CD4-positive, alpha-beta T cell treated with Interleukin-17A for 1 hour (primary cell): ENCODE results near the gene FAM53B.

ENCODE experiments used
- DNase-seq: peaks from one replicate; pipeline ENCODE4 v3.0.0-alpha.2; 2020

Gene FAM53B

DNA sequence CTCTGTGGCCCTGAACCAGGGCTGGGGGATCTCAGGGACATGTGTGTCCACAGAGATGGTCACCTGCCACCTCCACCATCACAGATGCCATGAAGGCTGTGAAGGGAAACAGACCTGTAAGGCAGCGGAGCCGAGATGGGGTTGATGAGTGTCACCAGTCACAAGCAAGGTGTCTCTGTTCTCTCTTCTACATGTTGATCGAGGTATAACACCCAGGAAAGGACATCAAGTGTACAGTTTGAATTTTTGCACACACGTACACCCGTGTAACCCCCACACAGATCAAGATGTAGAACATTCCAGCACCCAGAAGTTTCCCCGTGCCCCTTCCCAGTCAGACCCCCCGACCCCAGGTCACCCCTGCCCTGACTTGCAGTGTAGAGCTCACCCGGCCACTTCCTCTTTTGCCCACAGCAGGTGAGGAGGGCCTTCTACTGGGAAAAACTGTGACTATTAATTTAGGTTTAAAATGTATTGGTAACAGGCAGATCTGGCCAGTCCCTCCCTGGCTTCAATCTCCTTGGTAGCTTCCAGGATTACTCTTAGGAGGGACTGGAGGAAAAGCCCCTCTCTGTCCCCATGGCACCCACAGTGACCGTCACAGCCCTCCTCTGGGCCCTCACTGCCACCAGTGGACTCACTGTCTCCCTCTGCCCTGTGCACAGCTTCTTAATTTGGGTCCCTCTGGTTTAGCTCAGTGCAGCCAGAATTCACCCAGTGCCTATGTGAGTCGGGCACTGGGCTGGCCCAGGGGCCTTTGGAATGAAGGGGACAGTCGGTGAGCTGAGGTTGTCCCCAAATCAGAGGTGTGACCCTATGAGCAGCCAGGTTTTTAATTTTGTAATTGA is 174.3 kb downstream of the FAM53B start:
- no peak for DNase-seq
